K562 (cell line): ENCODE measurements around the gene SSU72. TPM values are rescaled to one million over a fixed set of nuclear protein-coding genes. Genes with fewer than 3 reads are reported as not detected.

Source experiments
- ARHGAP35 ChIP-seq: fragments of 450-650 bp; IDR thresholded peaks from 2 replicates; pipeline ENCODE4 v1.6.1; 2018; ENCODE audit not compliant: partially characterized antibody
- EHMT2 ChIP-seq: fragments of 450-650 bp; IDR thresholded peaks from 2 replicates; pipeline ENCODE4 v1.6.1; 2018; ENCODE audit warnings: antibody characterized with exemption
- FOS ChIP-seq: IDR thresholded peaks from 3 replicates; pipeline ENCODE4 v1.6.1; 2011; ENCODE audit not compliant: insufficient read length; ENCODE audit errors: extremely low read depth
- FOXJ3 ChIP-seq: sonication (generic); formaldehyde crosslinking; IDR thresholded peaks from 2 replicates; pipeline ENCODE4 v1.4.0; 2020; ENCODE audit warnings: mild to moderate bottlenecking, missing genetic modification reagents
- JUNB ChIP-seq: fragments of 450-650 bp; formaldehyde crosslinking; conservative IDR thresholded peaks from 2 replicates; pipeline ENCODE4 v1.4.0; 2020; ENCODE audit warnings: mild to moderate bottlenecking
- MTA3 ChIP-seq: fragments of 450-650 bp; formaldehyde crosslinking; IDR thresholded peaks from 2 replicates; pipeline ENCODE4 v1.6.1; 2017; ENCODE audit warnings: mild to moderate bottlenecking, borderline replicate concordance
- PHTF2 ChIP-seq: fragments of 250-450 bp; sonication (Bioruptor Pico); IDR thresholded peaks from 2 replicates; pipeline ENCODE4 v1.5.0; 2021; ENCODE audit warnings: mild to moderate bottlenecking
- TAF1 ChIP-seq: IDR thresholded peaks from 2 replicates; pipeline ENCODE4 v1.6.1; 2011; ENCODE audit warnings: mild to moderate bottlenecking, low read length, moderate library complexity; ENCODE audit not compliant: insufficient read depth, control insufficient read depth, severe bottlenecking; ENCODE audit errors: extremely low read depth
- ZNF384 ChIP-seq: IDR thresholded peaks from 2 replicates; pipeline ENCODE4 v1.6.1; 2012; ENCODE audit warnings: low read depth, low read length, improper control_type of control experiment
- polyA plus RNA-seq, 8 experiments: library from polyadenylated mRNA; depleted of rRNA in 4 of 8; stranded (reverse) in 5 of 8; unstranded in 3 of 8; fragments of >200 nt; fragmentation: Nextera tagmentation in 2 of 8; fragmentation: Illumina TruSeq in 1 of 8; extraction: Ambion mirVana in 2 of 8; extraction: Trizol in 1 of 8; gene quantifications; 2 replicates each; pipeline versions ENCODE4 v1.2.1 to v1.2.3, GENCODE V29; 2011 to 2014; ENCODE audit warnings: inconsistent platforms in 1 of 8, missing spikeins in 1 of 8
- total RNA-seq, 7 experiments: library from RNA; depleted of rRNA in 6 of 7; stranded (reverse); fragments of >200 nt in 6 of 7; fragmentation: Illumina TruSeq in 2 of 7; extraction: Trizol in 2 of 7; gene quantifications; 2 replicates each; pipeline versions ENCODE4 v1.2.1 to v1.2.3, GENCODE V29; 2011 to 2021; ENCODE audit warnings: low replicate concordance in 1 of 7
- TF ChIP-seq, protein P1 (sequence below): sonication (generic); formaldehyde crosslinking; IDR thresholded peaks from 2 replicates; pipeline ENCODE4 v1.4.0; 2020; ENCODE audit warnings: mild to moderate bottlenecking, missing genetic modification reagents
- TF ChIP-seq, protein P2 (sequence below): fragments of 250-450 bp; sonication (Bioruptor Pico); IDR thresholded peaks from 2 replicates; pipeline ENCODE4 v1.5.0; 2021
- TF ChIP-seq, protein P3 (sequence below): fragments of 250-450 bp; sonication (Bioruptor Pico); IDR thresholded peaks from 2 replicates; pipeline ENCODE4 v1.8.0; 2021; ENCODE audit warnings: moderate library complexity, mild to moderate bottlenecking, inconsistent platforms
- TF ChIP-seq, protein P4 (sequence below): fragments of 450-650 bp; IDR thresholded peaks from 2 replicates; pipeline ENCODE4 v1.6.1; 2016; ENCODE audit warnings: antibody characterized with exemption
- TF ChIP-seq, protein P5 (sequence below): sonication (generic); formaldehyde crosslinking; IDR thresholded peaks from 2 replicates; pipeline ENCODE4 v1.5.0; 2020; ENCODE audit warnings: missing genetic modification reagents
- TF ChIP-seq, protein P6 (sequence below): fragments of 450-650 bp; IDR thresholded peaks from 2 replicates; pipeline ENCODE4 v1.6.1; 2016; ENCODE audit warnings: borderline replicate concordance
- TF ChIP-seq, protein P7 (sequence below): fragments of 150-350 bp; IDR thresholded peaks from 2 replicates; pipeline ENCODE4 v1.6.1; 2014; ENCODE audit warnings: low read depth, mild to moderate bottlenecking, low read length, borderline replicate concordance

SSU72 gene
- total and polyA plus RNA-seq, 9 of the 15 experiments (the other 6 are each of a cell fraction or from before 2014, with no cell fraction given): 70.8 to 201 (median 94.6) TPM

DNA sequence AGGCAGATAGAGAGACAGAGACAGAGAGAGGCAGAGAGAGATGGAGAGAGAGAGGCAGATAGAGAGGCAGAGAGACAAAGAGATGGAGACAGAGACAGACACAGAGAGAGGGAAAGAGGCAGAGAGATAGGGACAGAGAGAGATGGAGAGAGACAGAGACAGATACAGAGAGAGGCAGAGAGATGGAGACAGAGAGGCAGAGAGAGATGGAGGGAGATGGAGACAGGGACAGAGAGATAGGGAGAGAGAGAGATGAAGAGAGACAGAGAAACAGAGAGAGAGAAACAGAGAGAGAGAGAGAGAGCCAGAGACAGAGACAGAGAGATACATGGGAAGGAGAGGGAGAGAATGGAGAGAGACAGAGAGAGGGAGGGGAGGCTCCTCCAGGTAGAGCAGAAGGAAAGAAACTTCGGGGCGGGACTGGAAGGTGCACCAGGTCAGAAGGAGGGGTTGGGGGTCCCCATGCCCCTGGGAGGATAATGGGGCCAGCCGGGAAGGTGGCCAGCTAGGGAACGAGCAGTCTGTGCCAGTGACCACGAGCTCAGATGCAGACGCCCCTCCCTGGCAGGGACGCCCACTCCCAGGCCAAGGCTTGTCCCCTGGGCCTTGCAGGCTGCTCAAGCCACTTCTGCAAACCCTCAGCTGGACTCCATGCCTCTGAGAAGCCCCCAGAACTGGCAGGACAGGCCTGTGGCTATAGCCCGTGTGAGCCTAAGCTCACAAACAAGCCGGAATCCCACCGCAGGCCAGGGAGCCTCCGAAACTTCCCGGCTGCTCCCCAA is 22.0 kb upstream of the SSU72 start (continued):
- TF ChIP-seq, protein P1, sequence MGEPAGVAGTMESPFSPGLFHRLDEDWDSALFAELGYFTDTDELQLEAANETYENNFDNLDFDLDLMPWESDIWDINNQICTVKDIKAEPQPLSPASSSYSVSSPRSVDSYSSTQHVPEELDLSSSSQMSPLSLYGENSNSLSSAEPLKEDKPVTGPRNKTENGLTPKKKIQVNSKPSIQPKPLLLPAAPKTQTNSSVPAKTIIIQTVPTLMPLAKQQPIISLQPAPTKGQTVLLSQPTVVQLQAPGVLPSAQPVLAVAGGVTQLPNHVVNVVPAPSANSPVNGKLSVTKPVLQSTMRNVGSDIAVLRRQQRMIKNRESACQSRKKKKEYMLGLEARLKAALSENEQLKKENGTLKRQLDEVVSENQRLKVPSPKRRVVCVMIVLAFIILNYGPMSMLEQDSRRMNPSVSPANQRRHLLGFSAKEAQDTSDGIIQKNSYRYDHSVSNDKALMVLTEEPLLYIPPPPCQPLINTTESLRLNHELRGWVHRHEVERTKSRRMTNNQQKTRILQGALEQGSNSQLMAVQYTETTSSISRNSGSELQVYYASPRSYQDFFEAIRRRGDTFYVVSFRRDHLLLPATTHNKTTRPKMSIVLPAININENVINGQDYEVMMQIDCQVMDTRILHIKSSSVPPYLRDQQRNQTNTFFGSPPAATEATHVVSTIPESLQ (CRISPR knock-in tag): no peak
- TF ChIP-seq ZNF384 (no peak), ARHGAP35 (peak; percentile 64), MTA3 (no peak), PHTF2 (CRISPR knock-in tag) (no peak), TAF1 (no peak), JUNB (no peak), EHMT2 (peak; percentile 64; the same call in 1 of the 2 replicates), FOXJ3 (CRISPR knock-in tag) (no peak), FOS (no peak)
- TF ChIP-seq, protein P2, sequence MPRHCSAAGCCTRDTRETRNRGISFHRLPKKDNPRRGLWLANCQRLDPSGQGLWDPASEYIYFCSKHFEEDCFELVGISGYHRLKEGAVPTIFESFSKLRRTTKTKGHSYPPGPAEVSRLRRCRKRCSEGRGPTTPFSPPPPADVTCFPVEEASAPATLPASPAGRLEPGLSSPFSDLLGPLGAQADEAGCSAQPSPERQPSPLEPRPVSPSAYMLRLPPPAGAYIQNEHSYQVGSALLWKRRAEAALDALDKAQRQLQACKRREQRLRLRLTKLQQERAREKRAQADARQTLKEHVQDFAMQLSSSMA: no peak
- TF ChIP-seq, protein P3, sequence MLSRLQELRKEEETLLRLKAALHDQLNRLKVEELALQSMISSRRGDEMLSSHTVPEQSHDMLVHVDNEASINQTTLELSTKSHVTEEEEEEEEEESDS (CRISPR knock-in tag): no peak
- TF ChIP-seq, protein P4, sequence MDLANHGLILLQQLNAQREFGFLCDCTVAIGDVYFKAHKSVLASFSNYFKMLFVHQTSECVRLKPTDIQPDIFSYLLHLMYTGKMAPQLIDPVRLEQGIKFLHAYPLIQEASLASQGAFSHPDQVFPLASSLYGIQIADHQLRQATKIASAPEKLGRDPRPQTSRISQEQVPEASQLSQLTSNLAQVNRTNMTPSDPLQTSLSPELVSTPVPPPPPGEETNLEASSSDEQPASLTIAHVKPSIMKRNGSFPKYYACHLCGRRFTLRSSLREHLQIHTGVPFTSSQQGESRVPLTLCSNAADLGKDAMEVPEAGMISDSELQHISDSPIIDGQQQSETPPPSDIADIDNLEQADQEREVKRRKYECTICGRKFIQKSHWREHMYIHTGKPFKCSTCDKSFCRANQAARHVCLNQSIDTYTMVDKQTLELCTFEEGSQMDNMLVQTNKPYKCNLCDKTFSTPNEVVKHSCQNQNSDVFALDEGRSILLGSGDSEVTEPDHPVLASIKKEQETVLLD: no peak
- TF ChIP-seq, protein P5, sequence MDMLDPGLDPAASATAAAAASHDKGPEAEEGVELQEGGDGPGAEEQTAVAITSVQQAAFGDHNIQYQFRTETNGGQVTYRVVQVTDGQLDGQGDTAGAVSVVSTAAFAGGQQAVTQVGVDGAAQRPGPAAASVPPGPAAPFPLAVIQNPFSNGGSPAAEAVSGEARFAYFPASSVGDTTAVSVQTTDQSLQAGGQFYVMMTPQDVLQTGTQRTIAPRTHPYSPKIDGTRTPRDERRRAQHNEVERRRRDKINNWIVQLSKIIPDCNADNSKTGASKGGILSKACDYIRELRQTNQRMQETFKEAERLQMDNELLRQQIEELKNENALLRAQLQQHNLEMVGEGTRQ (CRISPR knock-in tag): no peak
- TF ChIP-seq, protein P6, sequence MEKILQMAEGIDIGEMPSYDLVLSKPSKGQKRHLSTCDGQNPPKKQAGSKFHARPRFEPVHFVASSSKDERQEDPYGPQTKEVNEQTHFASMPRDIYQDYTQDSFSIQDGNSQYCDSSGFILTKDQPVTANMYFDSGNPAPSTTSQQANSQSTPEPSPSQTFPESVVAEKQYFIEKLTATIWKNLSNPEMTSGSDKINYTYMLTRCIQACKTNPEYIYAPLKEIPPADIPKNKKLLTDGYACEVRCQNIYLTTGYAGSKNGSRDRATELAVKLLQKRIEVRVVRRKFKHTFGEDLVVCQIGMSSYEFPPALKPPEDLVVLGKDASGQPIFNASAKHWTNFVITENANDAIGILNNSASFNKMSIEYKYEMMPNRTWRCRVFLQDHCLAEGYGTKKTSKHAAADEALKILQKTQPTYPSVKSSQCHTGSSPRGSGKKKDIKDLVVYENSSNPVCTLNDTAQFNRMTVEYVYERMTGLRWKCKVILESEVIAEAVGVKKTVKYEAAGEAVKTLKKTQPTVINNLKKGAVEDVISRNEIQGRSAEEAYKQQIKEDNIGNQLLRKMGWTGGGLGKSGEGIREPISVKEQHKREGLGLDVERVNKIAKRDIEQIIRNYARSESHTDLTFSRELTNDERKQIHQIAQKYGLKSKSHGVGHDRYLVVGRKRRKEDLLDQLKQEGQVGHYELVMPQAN: peak; percentile 66
- TF ChIP-seq, protein P7, sequence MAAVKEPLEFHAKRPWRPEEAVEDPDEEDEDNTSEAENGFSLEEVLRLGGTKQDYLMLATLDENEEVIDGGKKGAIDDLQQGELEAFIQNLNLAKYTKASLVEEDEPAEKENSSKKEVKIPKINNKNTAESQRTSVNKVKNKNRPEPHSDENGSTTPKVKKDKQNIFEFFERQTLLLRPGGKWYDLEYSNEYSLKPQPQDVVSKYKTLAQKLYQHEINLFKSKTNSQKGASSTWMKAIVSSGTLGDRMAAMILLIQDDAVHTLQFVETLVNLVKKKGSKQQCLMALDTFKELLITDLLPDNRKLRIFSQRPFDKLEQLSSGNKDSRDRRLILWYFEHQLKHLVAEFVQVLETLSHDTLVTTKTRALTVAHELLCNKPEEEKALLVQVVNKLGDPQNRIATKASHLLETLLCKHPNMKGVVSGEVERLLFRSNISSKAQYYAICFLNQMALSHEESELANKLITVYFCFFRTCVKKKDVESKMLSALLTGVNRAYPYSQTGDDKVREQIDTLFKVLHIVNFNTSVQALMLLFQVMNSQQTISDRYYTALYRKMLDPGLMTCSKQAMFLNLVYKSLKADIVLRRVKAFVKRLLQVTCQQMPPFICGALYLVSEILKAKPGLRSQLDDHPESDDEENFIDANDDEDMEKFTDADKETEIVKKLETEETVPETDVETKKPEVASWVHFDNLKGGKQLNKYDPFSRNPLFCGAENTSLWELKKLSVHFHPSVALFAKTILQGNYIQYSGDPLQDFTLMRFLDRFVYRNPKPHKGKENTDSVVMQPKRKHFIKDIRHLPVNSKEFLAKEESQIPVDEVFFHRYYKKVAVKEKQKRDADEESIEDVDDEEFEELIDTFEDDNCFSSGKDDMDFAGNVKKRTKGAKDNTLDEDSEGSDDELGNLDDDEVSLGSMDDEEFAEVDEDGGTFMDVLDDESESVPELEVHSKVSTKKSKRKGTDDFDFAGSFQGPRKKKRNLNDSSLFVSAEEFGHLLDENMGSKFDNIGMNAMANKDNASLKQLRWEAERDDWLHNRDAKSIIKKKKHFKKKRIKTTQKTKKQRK: no peak
